ENCODE data around the gene ZNF814. TPM values are rescaled to one million over a fixed set of nuclear protein-coding genes. Genes with fewer than 3 reads are reported as not detected.
"Not testable (repeated sequence)": the region's sequence is repeated elsewhere in the genome, so short reads cannot be mapped to it uniquely, and the experiment has no call there.

Gene ZNF814
- total and polyA plus RNA-seq, 4 donors, result 1.1 to 15.1 (median 8.6) TPM

- no peaks in the 10 kb centered on the region for H3K27me3 ChIP-seq (ENCODE audit: control insufficient read depth in 1 of 2, insufficient read depth in 2 of 2, low read length in 1 of 2)
- H3K36me3 ChIP-seq (ENCODE audit: control insufficient read depth in 1 of 2, insufficient read depth in 2 of 2, low read length in 1 of 2), result no peaks in the 10 kb centered on the region
- no peak overlapping the region for H3K27ac ChIP-seq (ENCODE audit: low read depth in 1 of 2, low read length in 2 of 2)
- 90 to 94% methylated on average over 17 of the region's 17 CpGs for WGBS, 2 donors
- H3K4me3 ChIP-seq (ENCODE audit: low read length in 2 of 2), result no peak overlapping the region
- H3K4me1 ChIP-seq (ENCODE audit: control insufficient read depth in 1 of 2, insufficient read depth in 2 of 2, low read length in 2 of 2), result no peaks in the 10 kb centered on the region
- intact Hi-C loops (cut with DNase I), result loop anchor here in 1 of 2 donors (10.0 kb wide), 1 partner anchor 641 kb away; no protein-coding TSS in a partner anchor
- no peaks in the 10 kb centered on the region for H3K9me3 ChIP-seq (ENCODE audit: control insufficient read depth, low read length)
- ATAC-seq (ENCODE audit: low FRiP score) (no peak), DNase-seq (no peak)
Measured at GRCh38 chr19:57815247-57816075, 73.4 kb downstream of the ZNF814 start.

DNA sequence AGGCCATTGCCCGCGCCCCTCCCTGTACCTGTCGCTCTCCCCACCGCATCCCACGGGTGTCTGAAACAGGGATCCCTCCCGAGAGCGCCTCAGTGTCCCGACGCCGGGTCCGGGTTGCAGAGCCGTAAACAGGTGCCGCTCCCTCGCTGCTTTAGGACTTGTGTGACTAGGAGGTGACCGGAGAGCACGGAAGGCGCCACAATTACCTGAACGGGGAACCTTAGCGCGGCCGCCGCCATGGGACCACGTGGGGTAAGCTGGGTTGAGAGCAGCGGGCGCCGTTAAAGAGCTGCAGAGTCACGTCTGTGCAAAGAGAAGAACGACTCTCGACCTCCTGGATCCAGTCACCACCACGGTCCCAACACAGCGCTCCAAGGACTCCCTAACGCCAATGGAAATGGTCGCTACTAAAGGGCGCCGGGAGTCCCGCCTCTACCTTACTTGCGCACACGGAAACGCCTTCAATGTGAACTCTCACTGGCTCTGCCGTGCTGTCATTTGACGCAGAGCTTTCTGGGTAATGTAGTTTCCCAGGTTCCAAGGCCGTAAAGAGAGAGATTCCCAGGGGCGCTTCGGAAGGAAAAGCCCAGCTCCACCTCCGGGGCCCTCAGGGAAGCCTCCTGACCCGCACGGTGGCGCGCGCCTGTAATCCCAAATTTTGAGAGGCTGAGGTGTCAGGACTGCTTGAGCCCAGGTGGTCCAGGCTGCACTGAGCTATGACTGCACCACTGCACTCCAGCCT, 74.2 kb downstream of the ZNF814 start, which contains the start of gene ZNF552:
Gene ZNF552 (minus strand): TSS at position 409 of the 742 bp plus-strand sequence. CDS start 170 bp downstream, at position 239.
- no peaks in the 10 kb centered on the region for H3K36me3 ChIP-seq (ENCODE audit: control insufficient read depth in 1 of 2, insufficient read depth in 2 of 2, low read length in 1 of 2)
- peak within 1 kb of the TSS in 1 of 2 donors; percentile 68 for H3K27ac ChIP-seq (ENCODE audit: low read depth in 1 of 2, low read length in 2 of 2)
- no peaks in the 10 kb centered on the region for H3K4me1 ChIP-seq (ENCODE audit: control insufficient read depth in 1 of 2, insufficient read depth in 2 of 2, low read length in 2 of 2)
- WGBS, 2 donors, result 0 to 1% methylated on average over 50 of the region's 50 CpGs
- peak; percentile 93 for ATAC-seq (ENCODE audit: low FRiP score)
- H3K9me3 ChIP-seq (ENCODE audit: control insufficient read depth, low read length), result no peaks in the 10 kb centered on the region
- intact Hi-C loops (cut with DNase I), result loop anchor here in 1 of 2 donors (10.0 kb wide), 1 partner anchor 640 kb away; no protein-coding TSS in a partner anchor
- peak; percentile 90 to 92 for DNase-seq
- no peaks in the 10 kb centered on the region for H3K27me3 ChIP-seq (ENCODE audit: control insufficient read depth in 1 of 2, insufficient read depth in 2 of 2, low read length in 1 of 2)
- H3K4me3 ChIP-seq (ENCODE audit: low read length in 2 of 2), result peak within 1 kb of the TSS; percentile 49 to 91

DNA sequence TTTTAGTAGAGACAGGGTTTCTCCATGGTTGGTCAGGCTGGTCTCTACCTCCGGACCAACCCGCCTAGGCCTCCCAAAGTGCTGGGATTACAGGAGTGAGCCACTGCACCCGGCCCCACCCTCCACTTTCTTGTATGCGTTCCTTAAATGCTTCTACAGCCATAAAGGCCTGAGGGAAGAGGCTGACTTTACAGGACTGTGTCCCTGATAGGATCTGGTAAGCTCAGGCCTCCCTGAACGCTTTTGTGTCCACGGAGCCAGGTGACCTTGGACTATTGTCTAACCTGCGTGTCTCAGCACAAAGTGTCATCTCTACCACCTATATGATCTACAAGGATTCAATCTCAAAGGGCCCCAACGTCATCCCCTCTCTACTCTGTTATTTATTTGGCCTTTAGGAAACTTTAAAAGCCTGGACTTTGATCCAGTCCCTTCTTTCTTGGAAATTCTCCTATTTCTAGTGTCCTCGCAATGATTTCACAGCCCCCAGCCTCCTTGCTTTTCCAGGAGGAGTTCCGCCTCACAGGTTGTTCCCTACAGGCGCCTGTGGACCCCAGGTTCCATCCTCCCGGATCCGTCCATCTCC, 74.8 kb downstream of the ZNF814 start:
- Histone ChIP-seq H3K27me3 (ENCODE audit: control insufficient read depth in 1 of 2, insufficient read depth in 2 of 2, low read length in 1 of 2) (no peaks in the 10 kb centered on the region), H3K4me3 (ENCODE audit: low read length in 2 of 2) (peak overlapping the region; percentile 49 to 91), H3K4me1 (ENCODE audit: control insufficient read depth in 1 of 2, insufficient read depth in 2 of 2, low read length in 2 of 2) (no peaks in the 10 kb centered on the region), H3K36me3 (ENCODE audit: control insufficient read depth in 1 of 2, insufficient read depth in 2 of 2, low read length in 1 of 2) (no peaks in the 10 kb centered on the region), H3K9me3 (ENCODE audit: control insufficient read depth, low read length) (no peaks in the 10 kb centered on the region), H3K27ac (ENCODE audit: low read depth in 1 of 2, low read length in 2 of 2) (no peak overlapping the region)
- DNase-seq (no peak), ATAC-seq (ENCODE audit: low FRiP score) (no peak)
- 22 to 24% methylated on average over 13 of the region's 13 CpGs for WGBS, 2 donors
- intact Hi-C loops (cut with DNase I), result loop anchor here in 1 of 2 donors (10.0 kb wide), 1 partner anchor 639 kb away; no protein-coding TSS in a partner anchor

GRCh38 chr19:57812975-57813820, 75.6 kb downstream of the ZNF814 start:
- H3K4me3 ChIP-seq (ENCODE audit: low read length in 2 of 2); DNase-seq; H3K9me3 ChIP-seq (ENCODE audit: control insufficient read depth, low read length); H3K4me1 ChIP-seq (ENCODE audit: control insufficient read depth in 1 of 2, insufficient read depth in 2 of 2, low read length in 2 of 2); ATAC-seq (ENCODE audit: low FRiP score); H3K27me3 ChIP-seq (ENCODE audit: control insufficient read depth in 1 of 2, insufficient read depth in 2 of 2, low read length in 1 of 2); H3K36me3 ChIP-seq (ENCODE audit: control insufficient read depth in 1 of 2, insufficient read depth in 2 of 2, low read length in 1 of 2); H3K27ac ChIP-seq (ENCODE audit: low read depth in 1 of 2, low read length in 2 of 2): not testable (repeated sequence)
- intact Hi-C loops (cut with DNase I), result loop anchor here in 1 of 2 donors (10.0 kb wide), 1 partner anchor 638 kb away; no protein-coding TSS in a partner anchor
- WGBS, 2 donors, result 88 to 93% methylated on average over 10 to 13 of the region's 13 CpGs

DNA sequence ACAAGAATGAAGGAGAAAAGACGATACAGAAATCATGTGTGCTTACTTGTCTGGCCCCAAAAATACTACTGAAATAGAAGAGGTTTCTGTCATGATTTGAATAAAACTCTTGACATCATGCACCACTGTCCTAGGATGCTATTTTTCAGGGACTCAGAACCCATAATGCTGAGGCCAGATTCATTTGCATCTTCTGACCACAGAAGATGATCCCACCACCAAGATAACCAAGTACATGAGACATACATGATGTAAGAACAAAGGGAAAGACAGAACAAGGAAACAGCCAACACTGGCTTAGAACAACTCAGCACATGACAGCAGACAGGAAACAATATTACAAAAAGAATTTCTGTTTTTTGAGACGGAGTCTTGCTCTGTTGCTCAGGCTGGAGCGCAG, 76.6 kb downstream of the ZNF814 start:
- DNase-seq (no peak), ATAC-seq (ENCODE audit: low FRiP score) (no peak)
- intact Hi-C loops (cut with DNase I), result loop anchor here in 1 of 2 donors (10.0 kb wide), 1 partner anchor 637 kb away; no protein-coding TSS in a partner anchor
- no peaks in the 10 kb centered on the region for H3K9me3 ChIP-seq (ENCODE audit: control insufficient read depth, low read length)
- no peaks in the 10 kb centered on the region for H3K4me1 ChIP-seq (ENCODE audit: control insufficient read depth in 1 of 2, insufficient read depth in 2 of 2, low read length in 2 of 2)
- WGBS, 2 donors, result 82 to 84% methylated on average over 3 of the region's 3 CpGs
- H3K4me3 ChIP-seq (ENCODE audit: low read length in 2 of 2), result no peak overlapping the region
- no peaks in the 10 kb centered on the region for H3K27me3 ChIP-seq (ENCODE audit: control insufficient read depth in 1 of 2, insufficient read depth in 2 of 2, low read length in 1 of 2)
- peaks cover 0 to 2% of the 10 kb centered on the region in 2 donors for H3K36me3 ChIP-seq (ENCODE audit: control insufficient read depth in 1 of 2, insufficient read depth in 2 of 2, low read length in 1 of 2)
- no peak overlapping the region for H3K27ac ChIP-seq (ENCODE audit: low read depth in 1 of 2, low read length in 2 of 2)

DNA sequence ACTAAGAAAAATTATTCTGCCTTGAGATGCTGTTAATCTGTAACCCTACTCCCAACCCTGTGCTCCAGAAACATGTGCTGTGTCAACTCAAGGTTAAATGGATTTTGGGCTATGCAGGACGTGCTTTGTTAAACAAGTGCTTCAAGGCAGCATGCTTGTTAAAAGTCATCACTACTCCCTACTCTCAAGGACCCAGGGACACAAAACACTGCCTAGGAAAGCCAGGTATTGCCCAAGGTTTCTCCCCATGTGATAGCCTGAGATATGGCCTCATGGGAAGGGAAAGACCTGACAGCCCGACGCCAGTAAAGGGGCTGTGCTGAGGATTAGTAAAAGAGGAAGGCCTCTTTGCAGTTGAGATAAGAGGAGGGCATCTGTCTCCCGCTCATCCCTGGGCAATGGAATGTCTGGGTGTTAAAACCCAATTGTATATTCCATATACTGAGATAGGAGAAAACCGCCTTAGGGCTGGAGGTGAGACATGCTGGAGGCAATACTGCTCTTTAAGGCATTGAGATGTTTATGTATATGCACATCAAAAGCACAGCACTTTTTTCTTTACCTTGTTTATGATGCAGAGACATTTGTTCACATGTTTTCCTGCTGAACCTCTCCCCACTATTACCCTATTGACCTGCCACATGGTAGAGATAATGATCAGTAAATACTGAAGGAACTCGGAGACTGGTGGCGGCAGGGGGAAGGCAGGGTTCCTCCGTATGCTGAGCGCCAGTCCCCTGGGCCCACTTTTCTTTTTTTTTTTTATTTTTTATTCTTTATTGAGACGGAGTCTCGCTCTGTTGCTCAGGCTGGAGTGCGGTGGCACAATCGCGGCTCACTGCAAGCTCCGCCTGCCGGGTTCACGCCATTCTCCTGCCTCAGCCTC, 78.2 kb downstream of the ZNF814 start:
- intact Hi-C loops (cut with DNase I), result loop anchor here in 1 of 2 donors (10.0 kb wide), 1 partner anchor 636 kb away; no protein-coding TSS in a partner anchor
- DNase-seq; H3K4me3 ChIP-seq (ENCODE audit: low read length in 2 of 2); H3K27me3 ChIP-seq (ENCODE audit: control insufficient read depth in 1 of 2, insufficient read depth in 2 of 2, low read length in 1 of 2); H3K36me3 ChIP-seq (ENCODE audit: control insufficient read depth in 1 of 2, insufficient read depth in 2 of 2, low read length in 1 of 2); ATAC-seq (ENCODE audit: low FRiP score); H3K27ac ChIP-seq (ENCODE audit: low read depth in 1 of 2, low read length in 2 of 2); H3K4me1 ChIP-seq (ENCODE audit: control insufficient read depth in 1 of 2, insufficient read depth in 2 of 2, low read length in 2 of 2); H3K9me3 ChIP-seq (ENCODE audit: control insufficient read depth, low read length): not testable (repeated sequence)
- 78 to 80% methylated on average over 17 of the region's 17 CpGs for WGBS, 2 donors

- peaks cover 0 to 2% of the 10 kb centered on the region in 2 donors for H3K36me3 ChIP-seq (ENCODE audit: control insufficient read depth in 1 of 2, insufficient read depth in 2 of 2, low read length in 1 of 2)
- DNase-seq (no peak), ATAC-seq (ENCODE audit: low FRiP score) (no peak)
- 93 to 95% methylated on average over 2 of the region's 2 CpGs for WGBS, 2 donors
- H3K4me3 ChIP-seq (ENCODE audit: low read length in 2 of 2), result no peak overlapping the region
- intact Hi-C loops (cut with DNase I), result no loop called here
- H3K27ac ChIP-seq (ENCODE audit: low read depth in 1 of 2, low read length in 2 of 2), result no peak overlapping the region
- H3K27me3 ChIP-seq (ENCODE audit: control insufficient read depth in 1 of 2, insufficient read depth in 2 of 2, low read length in 1 of 2), result no peaks in the 10 kb centered on the region
- H3K9me3 ChIP-seq (ENCODE audit: control insufficient read depth, low read length), result no peaks in the 10 kb centered on the region
- H3K4me1 ChIP-seq (ENCODE audit: control insufficient read depth in 1 of 2, insufficient read depth in 2 of 2, low read length in 2 of 2), result no peaks in the 10 kb centered on the region
Measured at GRCh38 chr19:57807541-57807940, 81.3 kb downstream of the ZNF814 start.
